ENCODE measurements around the gene RABEPK.
A peak's percentile ranks its signal among the peaks of the same experiment; 100 is the strongest.
"Not testable (repeated sequence)": the region's sequence is repeated elsewhere in the genome, so short reads cannot be mapped to it uniquely, and the experiment has no call there.

The RABEPK gene, protein sequence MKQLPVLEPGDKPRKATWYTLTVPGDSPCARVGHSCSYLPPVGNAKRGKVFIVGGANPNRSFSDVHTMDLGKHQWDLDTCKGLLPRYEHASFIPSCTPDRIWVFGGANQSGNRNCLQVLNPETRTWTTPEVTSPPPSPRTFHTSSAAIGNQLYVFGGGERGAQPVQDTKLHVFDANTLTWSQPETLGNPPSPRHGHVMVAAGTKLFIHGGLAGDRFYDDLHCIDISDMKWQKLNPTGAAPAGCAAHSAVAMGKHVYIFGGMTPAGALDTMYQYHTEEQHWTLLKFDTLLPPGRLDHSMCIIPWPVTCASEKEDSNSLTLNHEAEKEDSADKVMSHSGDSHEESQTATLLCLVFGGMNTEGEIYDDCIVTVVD

GRCh38 chr9:125200216-125201047, at the start of gene RABEPK:
TSS of gene RABEPK (plus strand) at chr9:125200542. CDS start at chr9:125203014, 2,472 bp downstream.
- Mint-ChIP-seq H3K4me3 (peak within 1 kb of the TSS; percentile 97), H3K4me1 (ENCODE audit: low read depth) (peaks cover 44% of the 10 kb centered on the region), H3K36me3 (peaks cover 9% of the 10 kb centered on the region), H3K9me3 (ENCODE audit: low read depth) (no peaks in the 10 kb centered on the region), H3K27ac (peak within 1 kb of the TSS; percentile 84), H3K27me3 (no peaks in the 10 kb centered on the region)

- Mint-ChIP-seq H3K27ac (no peak overlapping the region), H3K9me3 (ENCODE audit: low read depth) (no peaks in the 10 kb centered on the region), H3K4me1 (ENCODE audit: low read depth) (peaks cover 2% of the 10 kb centered on the region), H3K27me3 (no peaks in the 10 kb centered on the region), H3K36me3 (peaks cover 3% of the 10 kb centered on the region), H3K4me3 (no peak overlapping the region)
Observed at GRCh38 chr9:125151730-125152129, 48.6 kb upstream of the RABEPK start.

GRCh38 chr9:125153712-125154367, 46.5 kb upstream of the RABEPK start:
- H3K36me3 Mint-ChIP-seq = peaks cover 5% of the 10 kb centered on the region
- H3K4me3 Mint-ChIP-seq = no peak overlapping the region

GRCh38 chr9:125156551-125156950, 43.8 kb upstream of the RABEPK start:
- no peak overlapping the region for H3K27ac Mint-ChIP-seq

More at GRCh38 chr9:125153712-125154367, 46.5 kb upstream of the RABEPK start:
- H3K4me1 Mint-ChIP-seq (ENCODE audit: low read depth) = peaks cover 2% of the 10 kb centered on the region
- no peaks in the 10 kb centered on the region for H3K9me3 Mint-ChIP-seq (ENCODE audit: low read depth)
- no peak overlapping the region for H3K27ac Mint-ChIP-seq
- no peaks in the 10 kb centered on the region for H3K27me3 Mint-ChIP-seq

DNA sequence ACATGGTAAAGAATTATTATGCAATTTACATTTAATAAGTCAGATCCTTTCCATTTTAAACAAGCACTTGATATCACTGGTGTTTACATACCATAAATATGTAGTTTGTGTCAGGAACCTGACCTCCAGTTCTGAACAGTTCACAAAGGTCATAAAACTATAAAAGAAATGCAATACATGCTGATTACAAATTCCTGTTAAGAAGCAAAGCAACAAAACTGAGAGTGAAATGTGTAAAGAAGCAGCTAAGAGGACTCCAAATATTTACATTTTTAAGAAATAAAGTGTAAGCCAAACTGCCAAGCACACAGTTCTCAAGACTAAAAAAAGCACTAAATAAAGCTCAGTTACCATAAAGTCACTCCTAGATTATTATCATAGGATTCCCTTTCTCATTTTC, 39.6 kb upstream of the RABEPK start:
- Mint-ChIP-seq H3K4me3 (no peak overlapping the region), H3K27ac (peak overlapping the region; percentile 41), H3K36me3 (peaks cover 6% of the 10 kb centered on the region), H3K9me3 (ENCODE audit: low read depth) (no peaks in the 10 kb centered on the region), H3K27me3 (no peaks in the 10 kb centered on the region), H3K4me1 (ENCODE audit: low read depth) (peaks cover 18% of the 10 kb centered on the region)

More at GRCh38 chr9:125156551-125156950, 43.8 kb upstream of the RABEPK start:
- no peaks in the 10 kb centered on the region for H3K9me3 Mint-ChIP-seq (ENCODE audit: low read depth)
- H3K36me3 Mint-ChIP-seq = peaks cover 9% of the 10 kb centered on the region
- no peak overlapping the region for H3K4me3 Mint-ChIP-seq
- H3K4me1 Mint-ChIP-seq (ENCODE audit: low read depth) = peaks cover 12% of the 10 kb centered on the region
- no peaks in the 10 kb centered on the region for H3K27me3 Mint-ChIP-seq

- peak overlapping the region; percentile 41 for H3K27ac Mint-ChIP-seq
Observed at GRCh38 chr9:125161284-125161918, 38.9 kb upstream of the RABEPK start.

DNA sequence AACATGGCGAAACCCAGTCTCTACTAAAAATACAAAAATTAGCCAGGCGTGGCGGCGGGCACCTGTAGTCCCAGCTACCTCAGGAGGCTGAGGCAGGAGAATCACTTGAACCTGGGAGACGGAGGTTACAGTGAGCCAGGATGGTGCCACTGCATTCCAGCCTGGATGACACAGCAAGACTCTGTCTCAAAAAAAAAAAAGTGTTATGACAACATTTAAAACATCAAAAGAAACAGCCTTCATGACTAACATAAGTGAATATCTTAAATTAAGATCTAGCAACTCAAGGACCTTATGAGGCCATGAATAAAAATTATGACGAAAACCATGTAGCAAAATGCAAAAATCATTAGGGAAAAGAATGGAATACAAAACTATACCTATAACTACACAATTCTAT, 37.5 kb upstream of the RABEPK start:
- not testable (repeated sequence) for H3K27me3 Mint-ChIP-seq; H3K9me3 Mint-ChIP-seq (ENCODE audit: low read depth); H3K4me3 Mint-ChIP-seq; H3K36me3 Mint-ChIP-seq; H3K27ac Mint-ChIP-seq
- H3K4me1 Mint-ChIP-seq (ENCODE audit: low read depth) = peaks cover 24% of the 10 kb centered on the region

More at GRCh38 chr9:125161284-125161918, 38.9 kb upstream of the RABEPK start:
- Mint-ChIP-seq H3K9me3 (ENCODE audit: low read depth) (no peaks in the 10 kb centered on the region), H3K4me1 (ENCODE audit: low read depth) (peaks cover 22% of the 10 kb centered on the region), H3K27me3 (no peaks in the 10 kb centered on the region), H3K4me3 (no peak overlapping the region), H3K36me3 (peaks cover 6% of the 10 kb centered on the region)

DNA sequence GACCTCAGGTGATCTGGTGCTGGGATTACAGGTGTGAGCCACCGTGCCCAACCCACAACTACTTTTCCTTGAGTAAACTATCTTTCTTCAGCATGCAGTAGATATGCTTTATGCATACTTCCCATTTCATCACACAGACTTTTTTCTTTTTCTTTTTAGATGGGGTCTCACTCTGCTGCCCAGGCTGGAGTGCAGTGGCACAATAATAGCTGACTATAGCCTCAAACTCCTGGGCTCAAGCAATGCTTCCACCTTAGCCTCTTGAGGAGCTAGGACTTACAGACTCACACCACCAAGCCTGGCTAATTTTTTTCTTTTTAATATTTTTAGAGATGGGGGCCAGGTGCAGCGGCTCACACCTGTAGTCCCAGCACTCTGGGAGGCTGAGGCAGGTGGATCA, 33.6 kb upstream of the RABEPK start:
- peaks cover 23% of the 10 kb centered on the region for H3K4me1 Mint-ChIP-seq (ENCODE audit: low read depth)
- H3K4me3 Mint-ChIP-seq = no peak overlapping the region
- peaks cover 4% of the 10 kb centered on the region for H3K36me3 Mint-ChIP-seq
- no peak overlapping the region for H3K27ac Mint-ChIP-seq
- H3K9me3 Mint-ChIP-seq (ENCODE audit: low read depth) = no peaks in the 10 kb centered on the region
- no peaks in the 10 kb centered on the region for H3K27me3 Mint-ChIP-seq

- Mint-ChIP-seq H3K27ac (no peak overlapping the region), H3K36me3 (peaks cover 10% of the 10 kb centered on the region), H3K27me3 (no peaks in the 10 kb centered on the region), H3K9me3 (ENCODE audit: low read depth) (no peaks in the 10 kb centered on the region), H3K4me1 (ENCODE audit: low read depth) (peaks cover 39% of the 10 kb centered on the region), H3K4me3 (no peak overlapping the region)
Observed at GRCh38 chr9:125169895-125170294, 30.4 kb upstream of the RABEPK start.

- Mint-ChIP-seq H3K4me1 (ENCODE audit: low read depth) (peaks cover 45% of the 10 kb centered on the region), H3K36me3 (peaks cover 10% of the 10 kb centered on the region), H3K27me3 (no peaks in the 10 kb centered on the region), H3K4me3 (no peak overlapping the region), H3K9me3 (ENCODE audit: low read depth) (no peaks in the 10 kb centered on the region), H3K27ac (no peak overlapping the region)
Observed at GRCh38 chr9:125172031-125172755, 28.1 kb upstream of the RABEPK start.

GRCh38 chr9:125176636-125177035, 23.7 kb upstream of the RABEPK start:
- H3K4me1 Mint-ChIP-seq (ENCODE audit: low read depth) = peaks cover 68% of the 10 kb centered on the region
- H3K27ac Mint-ChIP-seq = peak overlapping the region; percentile 22
- H3K36me3 Mint-ChIP-seq = peaks cover 8% of the 10 kb centered on the region

DNA sequence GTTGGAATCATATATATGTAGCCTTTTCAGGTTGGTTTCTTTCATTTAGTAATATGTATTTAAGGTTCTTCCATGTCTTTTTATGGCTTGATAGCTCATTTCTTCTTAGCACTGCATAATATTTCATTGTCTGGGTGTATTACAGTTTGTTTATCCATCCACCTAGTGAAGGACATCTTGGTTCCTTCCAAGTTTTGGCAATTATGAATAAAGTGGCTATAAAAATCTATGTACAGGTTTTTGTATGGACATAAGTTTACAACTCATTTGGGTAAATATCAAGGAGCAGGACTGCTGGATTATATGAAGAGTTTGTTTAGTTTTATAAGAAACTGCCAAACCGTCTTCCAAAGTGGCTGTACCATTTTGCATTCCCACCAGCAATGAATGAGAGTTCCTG, 22.5 kb upstream of the RABEPK start:
- H3K9me3 Mint-ChIP-seq (ENCODE audit: low read depth) = no peaks in the 10 kb centered on the region
- H3K27ac Mint-ChIP-seq = peak overlapping the region; percentile 58
- H3K27me3 Mint-ChIP-seq = no peaks in the 10 kb centered on the region
- peaks cover 6% of the 10 kb centered on the region for H3K36me3 Mint-ChIP-seq
- H3K4me3 Mint-ChIP-seq = no peak overlapping the region
- H3K4me1 Mint-ChIP-seq (ENCODE audit: low read depth) = peaks cover 69% of the 10 kb centered on the region

More at GRCh38 chr9:125176636-125177035, 23.7 kb upstream of the RABEPK start:
- no peaks in the 10 kb centered on the region for H3K27me3 Mint-ChIP-seq
- no peak overlapping the region for H3K4me3 Mint-ChIP-seq
- no peaks in the 10 kb centered on the region for H3K9me3 Mint-ChIP-seq (ENCODE audit: low read depth)

GRCh38 chr9:125179776-125180175, 20.6 kb upstream of the RABEPK start:
- H3K36me3 Mint-ChIP-seq; H3K4me3 Mint-ChIP-seq; H3K27me3 Mint-ChIP-seq; H3K9me3 Mint-ChIP-seq (ENCODE audit: low read depth); H3K27ac Mint-ChIP-seq: not testable (repeated sequence)
- H3K4me1 Mint-ChIP-seq (ENCODE audit: low read depth) = peaks cover 72% of the 10 kb centered on the region

- Mint-ChIP-seq H3K27ac (no peak overlapping the region), H3K4me1 (ENCODE audit: low read depth) (peaks cover 78% of the 10 kb centered on the region), H3K4me3 (no peak overlapping the region), H3K27me3 (no peaks in the 10 kb centered on the region), H3K36me3 (peaks cover 7% of the 10 kb centered on the region), H3K9me3 (ENCODE audit: low read depth) (no peaks in the 10 kb centered on the region)
Observed at GRCh38 chr9:125180876-125181275, 19.5 kb upstream of the RABEPK start.

Data from activated naive CD8-positive, alpha-beta T cell (primary cell).